Measurements from ENCODE around the gene FAM107A. TPM values are rescaled to one million over a fixed set of nuclear protein-coding genes. Genes with fewer than 3 reads are reported as not detected.
A peak's percentile ranks its signal among the peaks of the same experiment; 100 is the strongest.

Gene FAM107A
- total RNA-seq, 1 donor from 2014 or later, result not detected

- Histone ChIP-seq H3K27me3 (ENCODE audit: insufficient read depth, low read length) (peaks cover 27% of the 10 kb centered on the region), H3K4me2 (ENCODE audit: low read length) (no peak overlapping the region), H4K20me1 (ENCODE audit: insufficient read depth, low read length) (no peaks in the 10 kb centered on the region), H3K4me3 (ENCODE audit: insufficient read depth, low read depth, low read length) (no peak overlapping the region), H3K79me2 (ENCODE audit: insufficient read depth, low read length) (no peaks in the 10 kb centered on the region), H3K36me3 (ENCODE audit: insufficient read depth, low read length) (no peaks in the 10 kb centered on the region), H2AFZ (ENCODE audit: low read depth, low read length) (no peak overlapping the region), H3K9me3 (ENCODE audit: insufficient read depth, low read depth, low read length) (no peaks in the 10 kb centered on the region), H3K27ac (ENCODE audit: low read depth, low read length) (no peak overlapping the region), H3K9ac (ENCODE audit: low read length) (no peak overlapping the region), H3K4me1 (ENCODE audit: insufficient read depth, low read length) (peaks cover 3% of the 10 kb centered on the region)
- peaks cover 13% of the 10 kb centered on the region for H3K9me3 Mint-ChIP-seq (ENCODE audit: unreplicated experiment)
- no peak overlapping the region for H3K4me3 Mint-ChIP-seq (ENCODE audit: unreplicated experiment)
- peaks cover 7% of the 10 kb centered on the region for H3K36me3 Mint-ChIP-seq (ENCODE audit: low read depth, unreplicated experiment)
- FAIRE-seq (no peak), DNase-seq (ENCODE audit: low read depth) (no peak)
- peaks cover 48% of the 10 kb centered on the region for H3K27me3 Mint-ChIP-seq (ENCODE audit: low read depth, unreplicated experiment)
- TF ChIP-seq CTCF (IDR thresholded peaks at IDR 0.05; ENCODE audit: insufficient read depth, low read depth, low read length), result no peak
- TF ChIP-seq EZH2 (IDR thresholded peaks at IDR 0.05; ENCODE audit: insufficient read depth, low read length), result peak; percentile 87
- H3K27ac Mint-ChIP-seq (ENCODE audit: unreplicated experiment), result no peak overlapping the region
- H3K4me1 Mint-ChIP-seq (ENCODE audit: low read depth, unreplicated experiment), result peaks cover 4% of the 10 kb centered on the region
Measured at GRCh38 chr3:58586776-58587192, 9.6 kb upstream of the FAM107A start.

- no peaks in the 10 kb centered on the region for H3K36me3 ChIP-seq (ENCODE audit: insufficient read depth, low read length)
- FAIRE-seq, result no peak
- TF ChIP-seq EZH2 (IDR thresholded peaks at IDR 0.05; ENCODE audit: insufficient read depth, low read length) (no peak), CTCF (IDR thresholded peaks at IDR 0.05; ENCODE audit: insufficient read depth, low read depth, low read length) (no peak)
- H3K9me3 ChIP-seq (ENCODE audit: insufficient read depth, low read depth, low read length), result no peaks in the 10 kb centered on the region
- peak overlapping the region; percentile 96 for H3K4me2 ChIP-seq (ENCODE audit: low read length)
- no peaks in the 10 kb centered on the region for H3K79me2 ChIP-seq (ENCODE audit: insufficient read depth, low read length)
- H3K9ac ChIP-seq (ENCODE audit: low read length), result no peak overlapping the region
- Mint-ChIP-seq H3K4me3 (ENCODE audit: unreplicated experiment) (no peak overlapping the region), H3K27me3 (ENCODE audit: low read depth, unreplicated experiment) (peaks cover 52% of the 10 kb centered on the region), H3K4me1 (ENCODE audit: low read depth, unreplicated experiment) (peaks cover 9% of the 10 kb centered on the region), H3K27ac (ENCODE audit: unreplicated experiment) (no peak overlapping the region), H3K9me3 (ENCODE audit: unreplicated experiment) (peaks cover 10% of the 10 kb centered on the region), H3K36me3 (ENCODE audit: low read depth, unreplicated experiment) (peaks cover 5% of the 10 kb centered on the region)
- H3K4me3 ChIP-seq (ENCODE audit: insufficient read depth, low read depth, low read length), result peak overlapping the region; percentile 65
- no peaks in the 10 kb centered on the region for H4K20me1 ChIP-seq (ENCODE audit: insufficient read depth, low read length)
- H3K27ac ChIP-seq (ENCODE audit: low read depth, low read length), result no peak overlapping the region
- H2AFZ ChIP-seq (ENCODE audit: low read depth, low read length), result no peak overlapping the region
- peaks cover 29% of the 10 kb centered on the region for H3K27me3 ChIP-seq (ENCODE audit: insufficient read depth, low read length)
- DNase-seq (ENCODE audit: low read depth), result no peak
- H3K4me1 ChIP-seq (ENCODE audit: insufficient read depth, low read length), result peaks cover 3% of the 10 kb centered on the region
Measured at GRCh38 chr3:58585994-58586393, 8.8 kb upstream of the FAM107A start.

DNA sequence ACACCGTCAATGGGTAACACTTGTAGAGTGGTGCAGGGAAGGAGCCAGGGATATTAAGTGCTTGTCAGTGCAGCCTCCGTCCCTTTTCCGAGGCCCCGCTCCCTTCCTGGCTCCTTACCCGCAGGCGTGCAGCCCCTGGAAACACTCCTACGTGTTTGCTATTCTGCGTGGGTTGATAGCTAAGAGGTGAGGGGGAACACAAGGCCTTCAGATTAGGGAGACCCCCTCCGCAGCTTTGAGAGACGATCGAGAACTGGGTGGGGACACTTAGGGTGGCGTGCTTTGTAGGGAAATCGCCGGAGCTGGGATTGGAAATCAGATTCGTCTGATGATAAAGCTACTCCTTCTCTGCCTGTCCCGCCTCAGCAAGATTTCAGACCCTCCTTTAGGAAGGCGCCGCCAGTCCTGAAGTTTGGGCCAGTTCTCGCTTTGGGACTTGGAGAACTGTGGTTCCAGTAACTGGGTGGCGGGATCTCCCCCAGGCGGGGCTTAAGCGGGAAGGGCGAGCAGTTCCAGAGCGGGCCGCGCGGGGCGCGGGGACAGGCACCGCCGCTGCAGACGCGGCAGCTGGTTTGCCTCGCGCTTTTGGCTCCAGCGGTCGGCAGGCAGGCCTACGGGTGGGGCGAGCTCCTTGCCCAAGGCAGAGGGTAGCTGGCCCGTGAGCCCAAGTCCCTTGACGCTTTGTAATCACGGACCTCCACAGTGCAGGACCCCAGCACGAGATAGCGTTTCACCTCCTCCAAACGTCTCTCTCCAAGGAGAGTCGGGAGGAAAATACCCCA, 8.0 kb upstream of the FAM107A start:
- peaks cover 3% of the 10 kb centered on the region for H3K4me1 ChIP-seq (ENCODE audit: insufficient read depth, low read length)
- H3K27me3 ChIP-seq (ENCODE audit: insufficient read depth, low read length), result peaks cover 29% of the 10 kb centered on the region
- peak overlapping the region; percentile 73 for H3K9ac ChIP-seq (ENCODE audit: low read length)
- peak overlapping the region; percentile 90 for H2AFZ ChIP-seq (ENCODE audit: low read depth, low read length)
- peak overlapping the region; percentile 96 for H3K4me2 ChIP-seq (ENCODE audit: low read length)
- H3K9me3 ChIP-seq (ENCODE audit: insufficient read depth, low read depth, low read length), result no peaks in the 10 kb centered on the region
- peaks cover 52% of the 10 kb centered on the region for H3K27me3 Mint-ChIP-seq (ENCODE audit: low read depth, unreplicated experiment)
- H3K36me3 ChIP-seq (ENCODE audit: insufficient read depth, low read length), result no peaks in the 10 kb centered on the region
- peaks cover 10% of the 10 kb centered on the region for H3K9me3 Mint-ChIP-seq (ENCODE audit: unreplicated experiment)
- H3K4me1 Mint-ChIP-seq (ENCODE audit: low read depth, unreplicated experiment), result peaks cover 9% of the 10 kb centered on the region
- no peak overlapping the region for H3K27ac ChIP-seq (ENCODE audit: low read depth, low read length)
- peaks cover 5% of the 10 kb centered on the region for H3K36me3 Mint-ChIP-seq (ENCODE audit: low read depth, unreplicated experiment)
- no peak overlapping the region for H3K4me3 Mint-ChIP-seq (ENCODE audit: unreplicated experiment)
- no peaks in the 10 kb centered on the region for H4K20me1 ChIP-seq (ENCODE audit: insufficient read depth, low read length)
- TF ChIP-seq CTCF (IDR thresholded peaks at IDR 0.05; ENCODE audit: insufficient read depth, low read depth, low read length), result peak; percentile 51
- no peak for TF ChIP-seq EZH2 (IDR thresholded peaks at IDR 0.05; ENCODE audit: insufficient read depth, low read length)
- DNase-seq (ENCODE audit: low read depth), result peak; percentile 33
- H3K79me2 ChIP-seq (ENCODE audit: insufficient read depth, low read length), result no peaks in the 10 kb centered on the region
- peak overlapping the region; percentile 65 for H3K4me3 ChIP-seq (ENCODE audit: insufficient read depth, low read depth, low read length)
- H3K27ac Mint-ChIP-seq (ENCODE audit: unreplicated experiment), result no peak overlapping the region
- no peak for FAIRE-seq

Data from astrocyte (in vitro differentiated cells and primary cell).